Renal pelvis (tissue), 4 donors: ENCODE data around the gene DNAJC22. TPM values are rescaled to one million over a fixed set of nuclear protein-coding genes. Genes with fewer than 3 reads are reported as not detected.
"Not testable (repeated sequence)": the region's sequence is repeated elsewhere in the genome, so short reads cannot be mapped to it uniquely, and the experiment has no call there.

ENCODE experiments used
- DNase-seq: peaks from one replicate; pipeline ENCODE4 v3.0.0-alpha.2; 2013
- polyA plus RNA-seq, 3 donors: library from polyadenylated mRNA; unstranded; fragments of 120-200 nt; gene quantifications; one replicate each; pipeline ENCODE4 v1.2.1, GENCODE V29; 2013; ENCODE audit not compliant: insufficient read length in 3 of 3

Gene DNAJC22
- polyA plus RNA-seq, 3 donors = 16.1 to 25.4 (median 24.5) TPM

GRCh38 chr12:49368240-49368600 lies 21.5 kb downstream of the DNAJC22 start:
- no peak for DNase-seq

GRCh38 chr12:49369411-49370145 lies 22.9 kb downstream of the DNAJC22 start:
- no peak for DNase-seq

- DNase-seq = no peak
These were observed 23.9 kb downstream of the DNAJC22 start for GRCh38 chr12:49370539-49370938.

GRCh38 chr12:49375406-49375805 lies 28.7 kb downstream of the DNAJC22 start:
- DNase-seq = no peak

- DNase-seq = no peak
These were observed 30.7 kb downstream of the DNAJC22 start for GRCh38 chr12:49377386-49377785.

GRCh38 chr12:49380184-49380583 lies 33.5 kb downstream of the DNAJC22 start:
- DNase-seq = not testable (repeated sequence)

GRCh38 chr12:49388682-49389386 lies 42.1 kb downstream of the DNAJC22 start:
- DNase-seq = no peak

GRCh38 chr12:49389387-49389703 lies 42.7 kb downstream of the DNAJC22 start:
- DNase-seq = no peak

GRCh38 chr12:49397000-49397399 lies 50.3 kb downstream of the DNAJC22 start:
- no peak for DNase-seq

GRCh38 chr12:49400304-49400703 lies 53.6 kb downstream of the DNAJC22 start:
- no peak for DNase-seq

Other genes with a start within 250 kb of the DNAJC22 start
- 10 to 100 TPM; 59.6 to 91.0 (median 90.9) TPM for gene LMBR1L, start 236.0 kb upstream of the DNAJC22 start, polyA plus RNA-seq
- gene TUBA1B, start 215.5 kb upstream of the DNAJC22 start, polyA plus RNA-seq = 1,000 to 10,000 TPM in 2 of 3 donors, 100 to 1,000 TPM in 1; 971 to 1,231 (median 1,109) TPM
- gene TUBA1A, start 157.8 kb upstream of the DNAJC22 start, polyA plus RNA-seq = 100 to 1,000 TPM; 364 to 473 (median 401) TPM
- 100 to 1,000 TPM; 140 to 152 (median 142) TPM for gene TUBA1C, start 81.8 kb upstream of the DNAJC22 start, polyA plus RNA-seq
- gene PRPH, start 51.7 kb upstream of the DNAJC22 start, polyA plus RNA-seq = under 1 TPM; 0.30 to 0.56 (median 0.47) TPM
- 10 to 100 TPM; 22.4 to 37.1 (median 26.6) TPM for gene TROAP, start 23.6 kb upstream of the DNAJC22 start, polyA plus RNA-seq
- gene C1QL4, start 9.7 kb upstream of the DNAJC22 start, polyA plus RNA-seq = 1 to 10 TPM; 1.2 to 2.0 (median 1.3) TPM
- gene SPATS2, start 20.6 kb downstream of the DNAJC22 start, polyA plus RNA-seq = 10 to 100 TPM; 42.5 to 53.3 (median 51.5) TPM
- 1 to 10 TPM; 6.4 to 8.0 (median 6.7) TPM for gene KCNH3, start 192.1 kb downstream of the DNAJC22 start, polyA plus RNA-seq
- gene MCRS1, start 221.3 kb downstream of the DNAJC22 start, polyA plus RNA-seq = 10 to 100 TPM; 72.6 to 81.3 (median 77.1) TPM